H9 (cell line): ENCODE measurements around the gene JAK1. TPM values are rescaled to one million over a fixed set of nuclear protein-coding genes. Genes with fewer than 3 reads are reported as not detected.

Experiments used
- DNase-seq: peaks from one replicate; pipeline ENCODE4 v3.0.0-alpha.2; 2017
- H2AFZ ChIP-seq: one replicate; pipeline ENCODE4 v1.6.1; 2013; ENCODE audit warnings: mild to moderate bottlenecking, low read length, control low read depth, moderate library complexity
- H2AK5ac ChIP-seq: 2 replicates; pipeline ENCODE4 v1.6.1; 2013; ENCODE audit warnings: low read length, control low read depth, mixed read lengths; ENCODE audit not compliant: insufficient read length
- H2BK120ac ChIP-seq: one replicate; pipeline ENCODE4 v1.6.1; 2013; ENCODE audit warnings: low read depth, mild to moderate bottlenecking, low read length, control low read depth, inconsistent platforms; ENCODE audit not compliant: poor library complexity, severe bottlenecking
- H2BK12ac ChIP-seq: 2 replicates; pipeline ENCODE4 v1.6.1; 2013; ENCODE audit warnings: low read length, control low read depth, mixed read lengths, low read depth; ENCODE audit not compliant: insufficient read length
- H2BK15ac ChIP-seq: 2 replicates; pipeline ENCODE4 v1.6.1; 2013; ENCODE audit warnings: low read depth, low read length, control low read depth
- H2BK20ac ChIP-seq: one replicate; pipeline ENCODE4 v1.6.1; 2013; ENCODE audit warnings: low read depth, mild to moderate bottlenecking, low read length, control low read depth, inconsistent platforms; ENCODE audit not compliant: poor library complexity, severe bottlenecking
- H2BK5ac ChIP-seq: 2 replicates; pipeline ENCODE4 v1.6.1; 2013; ENCODE audit warnings: low read length, control low read depth, mixed read lengths; ENCODE audit not compliant: insufficient read length
- H3K14ac ChIP-seq: 2 replicates; pipeline ENCODE4 v1.6.1; 2013; ENCODE audit warnings: low read length, control low read depth; ENCODE audit not compliant: insufficient read depth
- H3K18ac ChIP-seq: 2 replicates; pipeline ENCODE4 v1.6.1; 2013; ENCODE audit warnings: low read depth, mild to moderate bottlenecking, mixed read lengths, low read length, control low read depth; ENCODE audit not compliant: insufficient read length
- H3K23ac ChIP-seq: 2 replicates; pipeline ENCODE4 v1.6.1; 2013; ENCODE audit warnings: low read length, control low read depth, mixed read lengths, low read depth; ENCODE audit not compliant: insufficient read length
- H3K23me2 ChIP-seq: 2 replicates; pipeline ENCODE4 v1.6.1; 2013; ENCODE audit warnings: low read depth, mild to moderate bottlenecking, mixed read lengths, low read length, control low read depth; ENCODE audit not compliant: insufficient read length, poor library complexity, severe bottlenecking
- H3K27ac ChIP-seq: 2 replicates; pipeline ENCODE4 v1.5.1; 2013; ENCODE audit warnings: low read length, control low read depth, mixed read lengths, low read depth; ENCODE audit not compliant: insufficient read length
- H3K27me3 ChIP-seq: 2 replicates; pipeline ENCODE4 v1.6.1; 2013; ENCODE audit warnings: low read length, control low read depth, inconsistent platforms; ENCODE audit not compliant: insufficient read depth
- H3K4ac ChIP-seq: 2 replicates; pipeline ENCODE4 v1.6.1; 2013; ENCODE audit warnings: low read depth, mild to moderate bottlenecking, control low read depth, inconsistent platforms, low read length, moderate library complexity
- H3K4me1 ChIP-seq: 2 replicates; pipeline ENCODE4 v1.6.1; 2013; ENCODE audit warnings: low read length, control low read depth, inconsistent platforms; ENCODE audit not compliant: insufficient read depth
- H3K4me2 ChIP-seq: 2 replicates; pipeline ENCODE4 v1.6.1; 2013; ENCODE audit warnings: low read length, control low read depth, mixed read lengths; ENCODE audit not compliant: insufficient read length, insufficient read depth
- H3K56ac ChIP-seq: 2 replicates; pipeline ENCODE4 v1.6.1; 2013; ENCODE audit warnings: low read depth, mild to moderate bottlenecking, mixed read lengths, low read length, control low read depth; ENCODE audit not compliant: insufficient read length
- H3K79me1 ChIP-seq: 2 replicates; pipeline ENCODE4 v1.6.1; 2013; ENCODE audit warnings: low read depth, mild to moderate bottlenecking, moderate library complexity, low read length, control low read depth, inconsistent platforms; ENCODE audit not compliant: insufficient read depth, poor library complexity, severe bottlenecking
- H3K79me2 ChIP-seq: 2 replicates; pipeline ENCODE4 v1.6.1; 2013; ENCODE audit warnings: low read length, control low read depth, inconsistent platforms; ENCODE audit not compliant: insufficient read depth
- H3K9ac ChIP-seq: 2 replicates; pipeline ENCODE4 v1.6.1; 2013; ENCODE audit warnings: low read length, control low read depth, mixed read lengths; ENCODE audit not compliant: insufficient read length; ENCODE audit errors: extremely low read depth
- H3K9me3 ChIP-seq: one replicate; pipeline ENCODE4 v1.6.1; 2013; ENCODE audit warnings: low read depth, low read length, inconsistent platforms; ENCODE audit not compliant: control insufficient read depth
- H3T11ph ChIP-seq: one replicate; pipeline ENCODE4 v1.6.1; 2013; ENCODE audit warnings: mild to moderate bottlenecking, low read length, control low read depth, inconsistent platforms
- H4K20me1 ChIP-seq: one replicate; pipeline ENCODE4 v1.6.1; 2013; ENCODE audit not compliant: control insufficient read depth, insufficient read length, insufficient read depth
- H4K5ac ChIP-seq: 2 replicates; pipeline ENCODE4 v1.6.1; 2013; ENCODE audit warnings: low read depth, mild to moderate bottlenecking, mixed read lengths, low read length, control low read depth; ENCODE audit not compliant: insufficient read length
- H4K8ac ChIP-seq: replicated peaks from 2 replicates; pipeline ENCODE4 v1.6.1; 2013; ENCODE audit warnings: low read length, control low read depth, mixed read lengths, low read depth; ENCODE audit not compliant: insufficient read length
- H4K91ac ChIP-seq: 2 replicates; pipeline ENCODE4 v1.6.1; 2013; ENCODE audit warnings: low read depth, mild to moderate bottlenecking, moderate library complexity, mixed read lengths, low read length, control low read depth; ENCODE audit not compliant: insufficient read length
- H3K27ac Mint-ChIP-seq, 3 experiments: 2 replicates in 2 of 3; 3 replicates in 1 of 3; pipeline ENCODE4 v1.8.0; 2020 to 2021; ENCODE audit warnings: mixed read lengths in 3 of 3, mild to moderate bottlenecking in 1 of 3, moderate library complexity in 1 of 3
- H3K27me3 Mint-ChIP-seq: 2 replicates; pipeline ENCODE4 v1.8.0; 2021; ENCODE audit warnings: low read depth, mild to moderate bottlenecking, moderate library complexity, mixed read lengths
- H3K36me3 Mint-ChIP-seq, 3 experiments: 2 replicates in 2 of 3; 3 replicates in 1 of 3; pipeline ENCODE4 v1.8.0; 2020 to 2021; ENCODE audit warnings: low read depth in 3 of 3, mixed read lengths in 3 of 3; ENCODE audit not compliant: insufficient read depth in 1 of 3
- H3K4me1 Mint-ChIP-seq, 2 experiments: 2 replicates each; pipeline ENCODE4 v1.8.0; 2020; ENCODE audit warnings: mixed read lengths in 2 of 2
- H3K4me3 Mint-ChIP-seq, 2 experiments: 2 replicates in 1 of 2; 3 replicates in 1 of 2; pipeline ENCODE4 v1.8.0; 2020 to 2021; ENCODE audit warnings: mild to moderate bottlenecking in 2 of 2, mixed read lengths in 2 of 2, moderate library complexity in 1 of 2
- H3K9me3 Mint-ChIP-seq, 2 experiments: 2 replicates in 1 of 2; 3 replicates in 1 of 2; pipeline ENCODE4 v1.8.0; 2020; ENCODE audit warnings: mild to moderate bottlenecking in 2 of 2, mixed read lengths in 2 of 2, moderate library complexity in 1 of 2
- WGBS: extraction: QIAGEN DNeasy Blood & Tissue Kit; methylation state at CpG from one replicate; pipeline ENCODE4 v1.1.7; 2013; ENCODE audit warnings: missing lambda C conversion rate, low lambda C conversion rate, mixed read lengths; ENCODE audit not compliant: insufficient read length; ENCODE audit errors: extremely low coverage; 5-methylcytosine and 5-hydroxymethylcytosine counted together
- total RNA-seq: library from RNA; stranded (reverse); gene quantifications from 2 replicates; pipeline ENCODE4 v1.2.1, GENCODE V29; 2021
- TF ChIP-seq, protein P1 (sequence below): fragments of 200-600 bp; sonication (generic); conservative IDR thresholded peaks from 3 replicates; pipeline ENCODE4 v1.8.0; 2021; ENCODE audit warnings: antibody characterized with exemption, mild to moderate bottlenecking

Gene JAK1
- total RNA-seq, 1 experiment from 2014 or later = 12.8 TPM

DNA sequence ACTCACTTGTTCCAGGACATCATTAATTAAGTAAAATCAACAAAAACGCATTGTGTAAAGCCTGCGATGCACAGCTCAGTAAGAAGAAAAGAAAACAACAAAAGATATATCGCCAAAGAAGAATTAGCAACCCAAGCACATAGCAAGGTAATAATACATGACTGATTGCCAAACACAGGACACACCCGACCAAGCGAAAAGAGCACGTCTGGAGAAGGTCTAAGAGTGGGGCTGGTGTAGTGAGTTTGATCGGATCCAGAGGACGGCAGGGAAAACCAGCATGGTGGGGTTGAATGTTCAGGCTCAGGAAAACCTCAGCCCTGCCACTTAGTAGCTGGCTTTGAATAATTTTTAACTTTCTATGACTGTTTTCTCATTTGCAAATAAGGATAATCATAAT lies 69.8 kb downstream of the JAK1 start:
- Histone ChIP-seq H3K4ac (no peak overlapping the region), H3K79me2 (no peaks in the 10 kb centered on the region; the same call in 1 of the 2 replicates), H3K4me1 (peaks cover 9% of the 10 kb centered on the region), H3K9ac (no peak overlapping the region), H3K9me3 (no peaks in the 10 kb centered on the region), H2BK5ac (no peak overlapping the region), H3K23me2 (no peaks in the 10 kb centered on the region), H4K91ac (no peak overlapping the region), H3K27me3 (no peaks in the 10 kb centered on the region), H4K8ac (no peak overlapping the region), H2BK15ac (no peak overlapping the region), H2BK20ac (no peak overlapping the region), H3K23ac (no peak overlapping the region), H4K20me1 (no peaks in the 10 kb centered on the region), H3K18ac (no peak overlapping the region), H2AK5ac (no peak overlapping the region), H2AFZ (no peak overlapping the region), H2BK120ac (no peak overlapping the region), H3K56ac (no peak overlapping the region), H2BK12ac (no peak overlapping the region), H3K79me1 (no peaks in the 10 kb centered on the region), H3K4me2 (no peak overlapping the region), H3K14ac (no peak overlapping the region), H3T11ph (no peak overlapping the region), H4K5ac (no peak overlapping the region), H3K27ac (no peak overlapping the region)
- Mint-ChIP-seq H3K9me3 (no peaks in the 10 kb centered on the region), H3K4me3 (no peak overlapping the region; a peak in 1 of 5 replicates), H3K36me3 (peaks cover 0 to 2% (median 0%) of the 10 kb centered on the region in 3 experiments; a peak in 1 of 7 replicates), H3K4me1 (peaks cover 50 to 54% of the 10 kb centered on the region in 2 experiments), H3K27me3 (no peaks in the 10 kb centered on the region; the same call in 1 of the 2 replicates), H3K27ac (peak overlapping the region in 2 of 3 experiments; percentile 8 to 19; a peak in 5 of 7 replicates)
- DNase-seq = no peak
- WGBS = no CpG with 5 or more reads among the region's 8 CpGs
- TF ChIP-seq, protein P1, sequence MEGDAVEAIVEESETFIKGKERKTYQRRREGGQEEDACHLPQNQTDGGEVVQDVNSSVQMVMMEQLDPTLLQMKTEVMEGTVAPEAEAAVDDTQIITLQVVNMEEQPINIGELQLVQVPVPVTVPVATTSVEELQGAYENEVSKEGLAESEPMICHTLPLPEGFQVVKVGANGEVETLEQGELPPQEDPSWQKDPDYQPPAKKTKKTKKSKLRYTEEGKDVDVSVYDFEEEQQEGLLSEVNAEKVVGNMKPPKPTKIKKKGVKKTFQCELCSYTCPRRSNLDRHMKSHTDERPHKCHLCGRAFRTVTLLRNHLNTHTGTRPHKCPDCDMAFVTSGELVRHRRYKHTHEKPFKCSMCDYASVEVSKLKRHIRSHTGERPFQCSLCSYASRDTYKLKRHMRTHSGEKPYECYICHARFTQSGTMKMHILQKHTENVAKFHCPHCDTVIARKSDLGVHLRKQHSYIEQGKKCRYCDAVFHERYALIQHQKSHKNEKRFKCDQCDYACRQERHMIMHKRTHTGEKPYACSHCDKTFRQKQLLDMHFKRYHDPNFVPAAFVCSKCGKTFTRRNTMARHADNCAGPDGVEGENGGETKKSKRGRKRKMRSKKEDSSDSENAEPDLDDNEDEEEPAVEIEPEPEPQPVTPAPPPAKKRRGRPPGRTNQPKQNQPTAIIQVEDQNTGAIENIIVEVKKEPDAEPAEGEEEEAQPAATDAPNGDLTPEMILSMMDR = no peak
